IMR-90 (cell line): Measurements from ENCODE around the gene CHMP3.

Experiments
- RCOR1 ChIP-seq: IDR thresholded peaks from 2 replicates; pipeline ENCODE4 v1.6.1; 2012; ENCODE audit warnings: mild to moderate bottlenecking, low read length, improper control_type of control experiment; ENCODE audit not compliant: insufficient replicate concordance
- TF ChIP-seq, protein P1 (sequence below): conservative IDR thresholded peaks from 2 replicates; pipeline ENCODE4 v1.5.1; 2012; ENCODE audit warnings: mild to moderate bottlenecking, low read depth, low read length, improper control_type of control experiment

DNA sequence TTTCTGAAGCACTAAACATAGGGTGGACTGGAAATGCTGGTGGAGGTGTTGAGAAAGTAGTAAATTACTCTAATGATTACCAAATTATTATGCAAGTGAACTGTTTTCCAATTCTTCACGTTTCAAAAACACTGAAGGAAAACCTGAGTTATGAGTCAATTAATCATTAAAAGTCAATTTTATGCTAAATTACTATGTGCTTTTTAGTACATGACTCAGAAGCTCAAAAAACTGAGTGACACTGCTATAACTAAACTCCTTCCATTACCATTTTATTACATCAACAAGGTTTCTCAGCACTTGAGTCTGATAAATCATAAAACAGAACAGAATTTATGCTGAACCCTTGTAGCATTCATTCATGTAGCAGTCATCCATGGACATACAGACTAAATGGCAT is 20.4 kb downstream of the CHMP3 start:
- TF ChIP-seq, protein P1, sequence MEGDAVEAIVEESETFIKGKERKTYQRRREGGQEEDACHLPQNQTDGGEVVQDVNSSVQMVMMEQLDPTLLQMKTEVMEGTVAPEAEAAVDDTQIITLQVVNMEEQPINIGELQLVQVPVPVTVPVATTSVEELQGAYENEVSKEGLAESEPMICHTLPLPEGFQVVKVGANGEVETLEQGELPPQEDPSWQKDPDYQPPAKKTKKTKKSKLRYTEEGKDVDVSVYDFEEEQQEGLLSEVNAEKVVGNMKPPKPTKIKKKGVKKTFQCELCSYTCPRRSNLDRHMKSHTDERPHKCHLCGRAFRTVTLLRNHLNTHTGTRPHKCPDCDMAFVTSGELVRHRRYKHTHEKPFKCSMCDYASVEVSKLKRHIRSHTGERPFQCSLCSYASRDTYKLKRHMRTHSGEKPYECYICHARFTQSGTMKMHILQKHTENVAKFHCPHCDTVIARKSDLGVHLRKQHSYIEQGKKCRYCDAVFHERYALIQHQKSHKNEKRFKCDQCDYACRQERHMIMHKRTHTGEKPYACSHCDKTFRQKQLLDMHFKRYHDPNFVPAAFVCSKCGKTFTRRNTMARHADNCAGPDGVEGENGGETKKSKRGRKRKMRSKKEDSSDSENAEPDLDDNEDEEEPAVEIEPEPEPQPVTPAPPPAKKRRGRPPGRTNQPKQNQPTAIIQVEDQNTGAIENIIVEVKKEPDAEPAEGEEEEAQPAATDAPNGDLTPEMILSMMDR, result no peak
- no peak for TF ChIP-seq RCOR1
